GM18858 (cell line): ENCODE measurements around the gene PRKAR1B.

ENCODE experiments used
- ATAC-seq: cut with Tn5 transposase; IDR thresholded peaks from one replicate; pipeline ENCODE4 v1.9.1; 2021; ENCODE audit not compliant: unreplicated experiment

Gene PRKAR1B

DNA sequence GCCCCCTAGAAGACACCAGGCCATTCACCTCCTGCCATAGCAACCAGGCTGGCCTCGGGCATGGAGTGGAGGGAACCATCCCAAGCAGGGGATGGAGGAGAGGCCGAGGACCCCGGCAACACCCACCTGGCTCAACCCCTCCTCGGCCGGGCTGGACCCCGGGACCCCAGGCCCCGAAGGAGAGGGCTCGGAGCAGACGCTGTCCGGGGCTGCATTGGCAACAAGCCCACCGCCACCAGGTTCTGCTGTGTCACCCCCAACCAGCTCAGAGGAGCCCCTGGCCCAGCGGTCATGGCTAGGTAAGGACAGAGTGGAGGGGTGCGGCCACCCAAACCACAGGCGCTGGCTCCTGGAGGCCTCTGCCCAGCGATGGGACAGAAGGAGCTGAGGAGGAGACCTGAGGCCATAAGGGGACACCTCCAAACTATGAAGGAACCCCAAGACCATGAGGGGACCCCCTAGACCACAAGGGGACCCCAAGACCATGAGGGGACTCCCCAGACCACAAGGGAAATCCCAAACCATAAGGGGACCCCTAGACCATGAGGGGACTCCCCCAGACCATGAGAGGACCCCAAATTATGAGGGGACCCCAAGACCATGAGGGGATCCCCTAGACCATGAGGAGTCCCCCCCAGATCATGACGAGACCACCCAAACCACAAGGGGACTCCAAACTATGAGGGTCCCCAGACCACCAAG, 132.7 kb downstream of the PRKAR1B start:
- no peak for ATAC-seq

GRCh38 chr7:593324-594115, 133.6 kb downstream of the PRKAR1B start:
- no peak for ATAC-seq

- ATAC-seq: no peak
Observed at GRCh38 chr7:591856-592628, 135.0 kb downstream of the PRKAR1B start.

DNA sequence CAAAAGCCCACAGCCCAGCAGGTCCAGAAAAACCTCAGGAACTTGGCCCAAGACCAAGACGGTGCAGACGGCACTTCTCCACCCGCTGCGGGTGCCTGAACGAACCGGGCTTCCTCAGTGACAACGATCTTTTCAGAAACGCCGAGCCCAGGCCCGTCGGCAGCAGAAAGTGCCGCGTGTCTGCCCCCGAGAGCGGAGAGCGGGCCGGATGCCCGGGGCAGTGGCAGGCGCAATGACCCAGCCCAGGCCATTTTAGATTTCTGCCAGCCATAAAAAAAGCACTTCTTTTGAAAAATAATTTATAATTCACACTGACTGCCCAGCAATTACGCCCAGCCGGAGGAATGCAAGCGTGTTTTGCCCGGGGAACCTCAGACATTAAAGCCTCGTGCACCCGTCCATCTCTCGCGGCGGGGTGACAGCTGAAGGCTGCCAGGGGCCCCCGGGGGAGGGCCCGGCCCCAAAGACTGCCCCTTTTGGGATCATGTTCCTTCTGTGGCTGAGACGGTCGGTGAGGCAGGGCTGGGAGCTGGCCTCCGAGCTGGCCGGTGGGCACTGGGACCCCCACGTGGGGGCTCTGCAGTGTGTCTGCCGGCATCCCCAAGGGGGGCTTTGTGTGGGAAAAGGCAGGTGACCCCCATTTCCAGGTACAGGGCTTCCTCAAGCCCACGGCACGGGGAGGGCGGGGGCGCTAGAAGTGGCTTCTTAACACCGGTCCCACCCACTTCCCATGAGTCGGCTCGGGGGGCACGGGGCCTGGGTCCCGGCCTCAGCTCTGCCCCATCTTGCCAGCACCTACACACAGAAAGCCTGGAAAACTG, 136.1 kb downstream of the PRKAR1B start:
- ATAC-seq: no peak

DNA sequence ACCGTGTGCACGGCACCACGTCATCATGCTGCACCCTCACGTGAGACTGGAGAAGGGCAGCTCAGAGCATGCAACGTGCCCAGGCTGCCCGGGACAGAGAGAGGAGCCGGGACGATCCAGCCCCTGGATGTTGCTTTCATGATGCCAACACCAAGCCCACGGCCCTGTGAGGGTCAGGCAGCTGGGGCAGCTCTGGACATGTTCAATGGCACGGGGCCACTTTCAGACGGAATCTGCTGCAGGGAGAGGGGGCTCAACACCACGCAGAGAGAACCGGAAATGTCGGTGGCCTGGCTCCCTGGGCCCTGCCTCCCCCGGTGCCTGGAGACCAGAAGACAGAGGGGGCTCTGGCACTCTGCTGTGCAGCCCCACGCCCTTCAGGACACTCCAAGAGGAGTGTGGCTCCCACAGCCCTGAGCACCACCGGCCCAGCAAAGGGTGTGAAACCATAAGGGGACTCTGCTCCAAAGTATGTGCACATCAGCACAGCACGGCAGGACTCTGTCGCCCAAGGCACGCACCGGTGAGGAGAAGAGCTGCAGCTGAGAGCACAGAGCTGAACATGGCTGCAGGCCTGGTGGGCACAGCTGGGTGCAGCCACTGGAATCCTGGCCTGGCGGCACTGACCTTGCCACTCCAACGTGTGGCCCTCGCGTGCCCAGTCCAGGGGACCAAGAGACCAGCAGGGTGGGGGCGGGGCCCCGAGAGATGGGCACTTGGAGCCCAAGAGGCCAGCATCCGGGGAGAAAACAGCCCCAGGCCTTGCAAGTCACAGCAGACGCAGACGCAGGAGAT, 137.1 kb downstream of the PRKAR1B start:
- no peak for ATAC-seq

- no peak for ATAC-seq
Observed at GRCh38 chr7:587767-588166, 139.3 kb downstream of the PRKAR1B start.

- no peak for ATAC-seq
Observed at GRCh38 chr7:586494-586893, 140.6 kb downstream of the PRKAR1B start.

DNA sequence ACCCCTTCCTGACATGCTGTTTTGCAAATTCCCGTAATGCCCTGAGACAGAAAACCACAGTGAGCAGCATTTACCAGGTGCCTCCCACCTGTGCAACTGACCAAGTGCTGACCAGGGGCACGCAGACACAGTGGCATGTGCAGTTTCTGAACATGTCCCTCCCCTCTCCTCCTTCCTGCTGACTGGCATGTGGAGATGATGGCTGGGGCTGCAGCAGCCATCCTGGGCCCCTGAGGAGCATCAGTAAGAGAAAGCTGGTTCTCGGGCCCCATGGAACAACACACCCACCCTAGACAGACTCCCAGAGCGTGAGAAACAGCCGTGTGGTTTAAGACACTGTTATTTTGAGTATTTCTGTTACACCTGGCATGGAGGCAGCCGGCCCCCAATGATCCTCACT, 141.2 kb downstream of the PRKAR1B start:
- ATAC-seq: no peak

DNA sequence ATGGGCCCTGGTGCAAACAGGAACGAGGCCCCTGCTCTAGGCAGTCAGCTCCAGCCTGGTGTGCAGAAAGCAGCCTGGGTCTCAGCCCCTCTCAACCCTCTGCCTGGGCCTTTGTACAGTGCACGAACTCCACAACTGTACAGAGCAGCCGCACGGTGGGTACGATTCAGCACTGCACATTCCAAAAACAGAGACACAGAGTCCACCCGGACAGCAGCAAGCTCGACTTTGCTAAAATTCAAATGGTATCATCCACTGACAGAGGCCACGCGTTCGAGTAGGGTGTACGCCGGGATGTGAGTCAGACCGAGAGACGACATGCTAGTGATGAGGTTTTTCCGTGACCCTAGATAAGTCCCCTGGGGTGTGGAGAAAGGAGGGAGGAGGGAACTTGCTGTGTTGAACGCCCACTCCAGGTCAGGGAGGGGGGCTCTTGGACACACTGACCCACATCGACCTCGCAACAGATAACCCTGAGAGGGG, 141.8 kb downstream of the PRKAR1B start:
- ATAC-seq: no peak

DNA sequence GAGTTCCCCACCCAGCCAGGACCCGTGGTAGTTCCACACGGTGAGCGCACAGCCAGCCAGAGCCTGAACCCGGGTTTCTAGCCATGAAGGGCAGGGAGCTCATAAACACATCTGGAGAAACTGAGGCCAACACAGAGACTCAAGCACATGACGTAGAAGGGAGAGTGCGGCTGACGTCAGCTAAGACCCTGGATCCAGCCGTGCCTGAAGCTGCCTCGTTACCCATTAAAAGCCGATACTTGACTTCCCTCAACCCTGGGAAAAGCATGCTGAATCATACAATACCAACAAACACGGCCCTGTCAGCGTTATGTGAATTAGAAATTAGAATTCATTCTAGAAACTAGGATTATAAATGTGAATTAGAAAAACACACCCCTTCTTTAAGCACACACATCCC, 142.3 kb downstream of the PRKAR1B start:
- no peak for ATAC-seq

GRCh38 chr7:584122-584465, 143.0 kb downstream of the PRKAR1B start:
- ATAC-seq: no peak

- ATAC-seq: no peak
Observed at GRCh38 chr7:583410-584121, 143.5 kb downstream of the PRKAR1B start.

- ATAC-seq: no peak
Observed at GRCh38 chr7:582931-583330, 144.2 kb downstream of the PRKAR1B start.

DNA sequence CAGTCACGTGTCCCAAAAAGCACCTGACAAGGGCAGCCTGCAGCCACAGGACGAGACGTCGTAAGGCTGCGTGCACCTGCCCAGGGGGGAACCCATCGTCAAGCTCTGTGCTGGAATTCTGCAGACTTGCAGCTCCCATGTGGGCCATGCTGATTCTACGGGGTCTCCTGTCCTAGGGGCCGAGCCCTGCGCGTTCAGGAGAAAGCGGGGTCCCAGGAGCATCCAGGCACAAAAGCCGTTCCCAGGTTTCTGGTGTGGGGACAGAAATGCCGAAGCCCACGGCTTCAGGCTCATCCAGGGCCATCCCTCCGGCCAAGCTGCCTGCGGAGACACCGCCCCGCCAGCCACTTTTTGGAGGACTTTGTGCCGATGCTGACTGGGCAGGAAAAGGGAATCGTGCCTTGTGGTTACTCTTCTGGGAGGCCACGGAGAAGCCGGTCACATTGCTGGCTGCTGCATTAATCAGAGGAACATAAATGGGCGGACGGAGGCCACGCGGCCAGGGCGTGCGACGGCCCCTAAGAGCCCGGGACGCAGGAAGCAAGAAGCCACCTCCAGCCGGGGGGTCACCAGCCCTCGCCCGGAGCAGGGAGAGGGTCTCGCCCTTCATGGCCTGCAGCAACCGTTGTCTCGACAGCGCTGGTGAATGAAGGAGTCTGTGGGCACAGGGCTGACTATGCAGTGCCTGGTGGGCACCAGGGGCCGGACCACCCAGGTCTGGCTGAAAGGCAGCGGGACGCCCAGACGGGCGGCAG, 144.8 kb downstream of the PRKAR1B start:
- no peak for ATAC-seq

- ATAC-seq: no peak
Observed at GRCh38 chr7:578386-578785, 148.7 kb downstream of the PRKAR1B start.

DNA sequence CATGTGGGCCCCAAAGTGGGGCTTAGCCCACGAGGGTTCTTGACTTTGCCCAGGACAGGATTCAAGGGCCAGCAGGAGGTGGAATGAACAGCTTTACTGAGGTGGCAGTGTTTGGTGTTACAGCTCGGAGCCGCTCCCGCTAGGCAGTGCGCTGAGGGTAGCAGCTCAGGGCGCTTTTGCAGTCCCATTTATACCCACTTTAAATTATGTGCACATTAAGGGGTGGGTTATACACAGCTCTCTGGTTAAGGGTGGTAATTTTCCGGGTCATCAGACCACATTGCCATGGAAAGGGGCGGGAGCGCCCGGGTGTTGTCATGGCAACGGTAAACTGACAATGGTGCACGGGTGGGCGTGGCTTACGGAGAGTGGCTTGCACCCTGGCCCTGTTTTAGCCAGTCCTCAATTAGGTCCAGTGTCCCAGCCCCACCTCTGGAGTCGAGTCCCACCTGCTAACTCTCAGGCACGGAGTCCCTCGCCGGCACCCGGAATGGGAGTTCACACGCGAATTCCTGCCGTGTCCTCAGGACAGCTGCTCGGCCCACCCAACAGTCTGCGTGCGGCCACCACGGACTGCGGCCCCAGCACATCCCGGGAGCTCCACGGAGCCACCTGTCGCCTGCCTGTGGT, 149.2 kb downstream of the PRKAR1B start:
- no peak for ATAC-seq

DNA sequence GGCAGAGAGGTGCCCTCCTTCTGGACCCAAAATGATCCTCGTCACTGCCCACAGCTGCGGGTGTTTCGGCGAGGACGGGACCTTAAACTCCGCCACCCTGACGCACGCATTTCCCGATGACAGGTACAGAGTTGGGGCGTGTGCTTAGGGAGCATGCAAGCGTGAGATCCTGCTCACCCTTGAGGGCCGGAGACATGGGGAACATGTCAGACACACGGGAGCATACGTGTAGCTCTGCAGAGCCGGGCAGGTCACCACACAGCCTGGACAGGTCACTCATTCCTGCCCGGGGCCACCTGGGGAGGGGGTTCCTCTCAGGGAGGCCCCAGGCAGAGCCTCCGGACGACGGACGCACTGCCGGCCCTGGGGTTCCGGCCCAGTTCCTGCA, 149.8 kb downstream of the PRKAR1B start:
- no peak for ATAC-seq

DNA sequence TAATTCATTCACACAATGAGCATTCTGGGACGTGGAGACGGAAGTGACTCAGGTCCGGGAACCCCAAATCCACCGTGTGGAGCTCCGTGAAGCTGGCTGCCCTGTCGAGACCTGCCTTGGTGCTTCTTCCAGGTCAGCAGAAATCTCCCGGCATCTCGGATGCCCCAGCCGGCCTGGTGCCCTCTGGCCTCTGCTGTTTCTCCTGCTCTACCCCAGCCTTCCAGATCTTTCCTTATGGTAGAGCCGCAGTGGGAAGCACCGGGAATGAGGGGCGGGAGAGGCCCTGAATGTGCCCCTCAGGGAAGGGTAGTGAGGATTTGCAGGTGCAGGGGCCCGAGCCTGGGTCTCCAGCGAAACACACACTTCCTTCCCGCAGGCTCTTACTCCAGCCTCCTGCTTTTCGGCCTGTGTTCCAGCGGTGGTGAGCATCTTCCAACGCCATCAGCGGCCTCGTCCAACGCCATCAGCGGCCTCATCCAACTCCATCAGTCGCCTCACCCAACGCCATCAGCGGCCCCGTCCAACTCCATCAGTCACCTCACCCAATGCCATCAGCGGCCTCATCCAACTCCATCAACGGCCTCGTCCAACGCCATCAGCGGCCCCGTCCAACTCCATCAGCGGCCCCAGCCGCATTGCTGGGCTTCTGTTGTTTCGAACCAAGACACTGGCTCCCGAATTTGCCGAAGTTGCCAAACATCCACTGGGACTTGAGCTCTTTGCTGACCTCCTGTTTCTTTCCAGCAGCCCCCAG, 150.4 kb downstream of the PRKAR1B start:
- ATAC-seq: no peak
